Stimulated activated CD8-positive, alpha-beta memory T cell treated with anti-CD3 and anti-CD28 coated beads, Interleukin-15, amount 100 ng/mL, for 24 hours (primary cell): Measurements from ENCODE around the gene SOX9.

Source experiments
- DNase-seq: peaks from one replicate; pipeline ENCODE4 v3.0.0-alpha.2; 2020; ENCODE audit warnings: low read depth

The SOX9 gene

DNA sequence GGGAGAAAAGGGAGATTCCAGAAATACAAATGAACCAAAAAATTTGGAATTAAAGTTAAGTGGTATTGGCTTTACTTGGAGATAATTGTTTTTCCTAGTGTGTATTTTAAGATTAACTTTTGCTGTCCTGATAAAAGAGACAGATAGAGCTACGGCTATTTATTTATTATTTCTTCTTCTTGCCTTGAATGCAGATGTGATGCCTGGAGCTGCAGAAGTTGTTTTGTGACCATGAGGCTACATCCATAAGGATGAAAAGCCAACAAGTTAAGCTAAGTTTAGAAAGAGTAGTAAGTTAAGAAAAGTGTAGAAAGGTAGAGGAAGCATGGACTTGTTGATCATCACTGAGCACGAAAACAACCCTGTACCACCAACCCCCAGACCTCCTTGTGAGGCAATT lies 41.7 kb downstream of the SOX9 start:
- DNase-seq = no peak

DNA sequence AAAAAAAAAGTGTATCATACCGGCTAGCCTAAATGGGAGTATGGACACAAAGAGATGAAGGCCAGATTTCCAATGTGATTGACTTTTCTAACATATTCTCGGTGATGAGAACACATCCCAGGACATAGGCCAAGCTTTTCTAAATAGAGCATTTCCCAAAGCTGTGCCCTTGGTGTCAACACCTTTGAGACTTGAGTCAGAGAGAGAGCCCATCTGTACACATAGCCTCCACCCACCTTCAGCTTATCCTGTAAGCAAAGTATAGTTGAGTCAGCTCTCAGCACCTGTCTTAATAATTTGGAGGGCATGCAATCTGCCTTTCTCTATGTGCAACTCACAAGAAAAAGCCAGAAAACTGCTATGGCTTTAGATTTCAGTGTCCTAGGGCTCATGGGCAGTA lies 42.7 kb downstream of the SOX9 start:
- DNase-seq = no peak

GRCh38 chr17:72164158-72164739 lies 43.4 kb downstream of the SOX9 start:
- no peak for DNase-seq

DNA sequence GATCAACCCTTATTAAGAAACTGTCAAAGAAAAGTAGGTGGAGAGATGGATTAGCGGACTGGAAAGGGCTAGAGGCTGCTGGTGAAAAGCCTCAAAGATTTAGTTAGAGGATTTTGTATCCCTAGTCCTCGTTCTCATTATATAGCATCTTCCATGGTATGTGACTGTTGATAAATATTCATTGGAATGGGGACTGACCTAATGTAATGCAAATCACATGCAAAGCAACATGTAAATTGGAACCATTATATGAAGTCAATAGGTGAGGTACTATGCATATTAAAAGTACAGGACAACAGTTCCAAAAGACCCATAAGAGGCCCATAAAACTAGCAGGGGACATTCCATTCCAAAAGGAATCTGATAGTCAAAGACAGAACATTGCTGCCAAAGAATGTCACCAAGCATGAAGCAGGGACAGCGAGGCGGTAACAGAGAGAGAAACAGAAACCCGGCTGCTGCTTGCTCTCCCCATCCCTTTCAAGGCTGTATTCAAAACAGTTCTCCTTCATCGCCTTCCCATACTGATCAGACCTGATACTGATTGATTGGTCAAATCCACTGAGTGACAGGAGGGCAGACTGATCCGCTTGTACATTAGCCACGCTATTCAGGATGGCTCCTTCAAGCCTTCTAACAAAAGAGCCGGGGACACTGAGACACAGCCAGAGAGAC lies 44.5 kb downstream of the SOX9 start:
- DNase-seq = no peak

- no peak for DNase-seq
Measured at GRCh38 chr17:72165867-72166439, 45.1 kb downstream of the SOX9 start.

DNA sequence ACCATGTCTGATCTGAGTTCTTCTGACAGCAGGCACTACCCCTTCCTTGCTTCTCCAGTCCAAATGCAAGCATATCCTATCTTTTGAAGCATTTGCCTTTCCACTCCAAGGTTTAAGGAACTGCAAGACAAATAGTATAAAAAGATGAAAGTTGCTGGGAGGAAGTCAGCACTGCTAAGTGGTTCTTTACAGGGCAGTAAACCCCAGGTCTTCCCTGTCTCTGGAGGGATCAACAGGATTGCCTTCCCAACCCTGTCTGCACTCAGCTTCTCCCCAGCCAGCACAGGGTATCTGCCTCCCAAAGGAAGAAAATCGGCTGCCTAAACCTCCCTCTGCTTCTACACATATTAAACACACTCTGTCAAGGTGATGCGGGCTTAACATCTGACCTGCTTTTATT lies 46.8 kb downstream of the SOX9 start:
- no peak for DNase-seq

- no peak for DNase-seq
Measured at GRCh38 chr17:72169823-72170222, 49.0 kb downstream of the SOX9 start.

GRCh38 chr17:72171703-72172667 lies 51.2 kb downstream of the SOX9 start:
- no peak for DNase-seq

DNA sequence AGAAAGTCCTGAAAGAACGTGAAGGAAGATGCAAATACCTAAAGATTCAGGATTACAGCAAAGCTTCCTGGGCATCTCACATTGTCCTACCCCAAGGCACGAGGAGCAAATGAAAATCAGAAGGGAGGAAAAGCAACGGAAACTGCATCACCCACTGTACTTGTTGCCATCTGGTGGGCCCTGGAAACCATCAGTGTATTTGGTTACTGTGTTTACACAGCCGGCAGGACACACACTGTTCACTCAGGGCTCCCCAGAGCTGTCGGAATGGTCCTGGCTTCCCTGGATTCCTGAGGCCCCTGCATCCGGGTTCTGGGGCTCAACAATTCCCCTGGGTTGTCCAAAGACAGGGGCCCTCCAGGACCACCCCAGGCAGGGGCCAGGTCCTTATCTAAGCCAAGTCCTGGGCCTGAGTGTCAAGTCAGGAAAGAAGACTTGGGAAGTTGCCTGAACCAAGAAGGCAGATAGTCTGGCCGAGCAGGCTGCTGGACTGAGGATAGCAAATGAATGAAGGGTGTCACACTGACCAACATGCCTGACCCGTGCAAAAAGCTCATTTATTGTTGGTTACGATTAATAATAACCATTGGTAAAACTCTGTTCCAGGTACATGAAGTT lies 52.8 kb downstream of the SOX9 start:
- no peak for DNase-seq

DNA sequence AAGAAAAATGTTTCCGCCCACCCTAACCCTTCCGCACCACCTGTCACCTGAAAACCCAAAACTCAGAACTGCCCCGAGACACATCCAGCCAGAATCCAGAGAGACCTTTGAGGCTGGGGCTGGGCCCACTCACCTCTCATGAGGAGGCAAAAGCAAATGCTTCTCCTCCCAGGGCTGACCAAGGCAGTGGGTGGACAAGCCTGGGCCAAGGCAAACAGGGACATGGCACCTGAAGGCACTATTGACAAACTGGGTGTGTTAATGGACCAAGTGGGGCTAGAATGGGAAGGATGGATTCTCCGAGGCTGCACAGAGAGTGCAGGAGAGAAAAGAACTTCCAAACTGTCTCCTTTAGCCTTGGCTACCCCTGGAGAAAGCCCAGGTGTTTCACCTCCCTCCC lies 54.4 kb downstream of the SOX9 start:
- DNase-seq = no peak
